D341Med (cell line): ENCODE data around the gene MARCKSL1.

ENCODE experiments used
- DNase-seq: peaks from one replicate; pipeline ENCODE4 v3.0.0; 2012; ENCODE audit warnings: low spot score

Gene MARCKSL1

DNA sequence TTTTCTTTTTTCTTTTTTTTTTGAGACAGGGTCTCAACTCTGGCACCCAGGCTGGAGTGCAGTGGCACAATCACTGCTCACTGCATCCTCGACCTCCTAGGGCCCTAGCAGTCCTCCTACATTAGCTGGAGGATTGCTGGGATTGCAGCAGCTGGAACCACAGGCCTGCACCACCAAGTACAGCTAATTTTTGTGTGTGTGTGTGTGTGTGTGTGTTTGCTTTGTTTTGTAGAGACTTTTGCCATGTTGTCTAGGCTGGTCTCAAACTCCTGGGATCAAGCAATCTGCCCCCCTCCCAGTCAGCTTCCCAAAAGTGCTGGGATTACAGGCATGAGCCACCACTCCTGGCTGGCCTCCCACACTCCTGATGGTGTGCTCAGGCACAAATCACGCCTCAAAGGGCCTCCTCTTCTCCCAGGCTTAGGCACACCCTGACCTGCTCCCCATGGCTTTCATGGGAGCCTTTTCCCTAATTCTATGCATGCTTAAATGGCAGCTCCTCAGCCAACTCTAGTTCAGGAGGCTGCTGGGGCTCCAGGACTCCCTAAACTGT, 16.9 kb upstream of the MARCKSL1 start:
- no peak for DNase-seq

DNA sequence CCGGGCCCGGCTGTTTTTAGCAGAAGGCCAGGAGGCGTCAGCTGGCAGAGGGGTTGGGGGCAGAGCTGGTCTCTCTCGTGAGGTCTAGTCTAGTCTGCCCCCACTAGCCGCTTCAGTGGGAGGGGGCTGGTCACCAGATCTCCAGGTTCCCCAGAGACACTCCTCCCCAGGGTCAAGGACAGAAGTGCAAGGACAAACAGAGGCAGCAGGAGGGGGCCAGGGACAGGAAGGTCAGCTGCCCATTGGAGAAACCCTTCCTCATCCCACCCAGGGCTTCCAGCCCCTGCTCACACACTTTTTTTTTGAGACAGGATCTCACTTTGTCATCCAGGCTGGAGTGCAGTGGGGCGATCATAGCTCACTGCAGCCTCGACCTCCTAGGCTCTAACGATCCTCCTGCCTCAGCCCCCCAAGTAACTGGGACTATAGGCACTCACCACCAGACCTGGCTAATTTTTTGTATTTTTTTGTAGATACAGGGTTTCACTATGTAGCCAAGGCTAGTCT, 16.3 kb upstream of the MARCKSL1 start:
- no peak for DNase-seq

DNA sequence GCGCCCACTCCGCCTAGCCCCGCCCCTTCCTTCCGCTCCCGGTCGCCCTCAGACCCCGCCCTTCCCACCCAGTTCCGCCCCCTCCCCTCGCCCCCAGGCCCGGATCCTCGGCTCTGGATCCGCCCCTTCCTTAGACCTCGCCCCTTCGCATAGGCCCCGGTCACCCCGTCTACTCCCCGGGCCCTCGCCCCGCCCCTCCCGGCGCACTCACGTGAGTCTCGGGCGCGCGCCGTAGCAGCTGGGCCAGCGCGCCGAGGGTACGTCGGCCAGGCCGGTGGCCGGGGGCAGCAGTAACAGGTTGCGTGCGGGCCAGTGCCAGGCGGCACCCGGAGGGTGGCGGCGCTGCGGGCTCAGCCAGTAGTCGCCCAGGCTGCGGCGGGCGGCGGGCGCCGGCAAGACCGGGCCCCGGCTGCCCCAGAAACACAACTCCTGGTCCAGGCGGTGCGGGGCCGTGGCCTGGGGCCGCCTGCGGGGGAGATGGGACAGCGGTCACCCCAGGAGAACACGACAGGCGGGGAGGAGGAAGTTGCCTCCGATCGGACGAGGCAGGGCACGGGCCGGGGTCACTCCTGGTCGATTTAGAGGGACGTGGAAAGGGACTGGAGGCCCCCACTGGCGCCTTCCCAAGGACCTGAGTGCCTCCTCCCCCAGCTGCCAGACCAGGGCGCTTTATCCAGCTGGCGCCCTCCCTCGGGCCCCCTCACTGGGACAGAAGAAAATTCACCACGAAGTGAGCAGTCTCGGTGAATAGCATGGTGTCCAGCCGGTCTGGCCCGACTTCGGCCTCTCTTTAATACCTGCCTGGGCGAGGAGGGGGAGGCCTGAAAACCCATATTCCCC, 15.6 kb upstream of the MARCKSL1 start:
- peak; percentile 99 for DNase-seq

DNA sequence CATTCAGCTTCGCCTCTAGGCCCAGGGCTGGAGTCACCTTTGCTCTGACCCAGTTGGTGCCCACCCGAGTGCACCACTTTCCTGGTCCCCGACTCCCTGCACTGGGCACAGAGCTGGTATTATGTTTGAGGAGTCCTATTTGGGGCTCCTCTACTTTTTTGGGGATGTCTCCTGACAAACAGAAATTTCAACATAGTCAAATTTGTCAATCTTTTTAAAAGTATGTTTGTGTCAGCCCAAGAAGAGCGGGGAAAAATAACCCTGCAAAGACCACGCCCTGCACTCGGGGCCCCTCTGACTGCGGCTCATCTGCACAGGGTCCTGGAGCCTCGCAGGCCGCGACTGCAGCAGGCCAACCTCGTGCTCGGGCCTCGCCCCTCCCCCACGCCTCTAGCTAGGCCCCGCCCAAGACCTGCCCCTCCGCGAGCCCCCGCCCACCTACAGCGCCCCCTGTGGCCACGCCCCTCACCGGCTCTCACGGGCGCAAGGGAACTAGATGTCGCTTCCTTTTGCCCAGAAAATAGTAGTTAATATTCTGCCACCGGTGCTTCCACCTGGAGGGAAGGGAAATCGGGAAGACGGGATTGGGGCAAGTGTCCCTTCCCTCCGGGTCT, 14.9 kb upstream of the MARCKSL1 start:
- DNase-seq = peak; percentile 92

DNA sequence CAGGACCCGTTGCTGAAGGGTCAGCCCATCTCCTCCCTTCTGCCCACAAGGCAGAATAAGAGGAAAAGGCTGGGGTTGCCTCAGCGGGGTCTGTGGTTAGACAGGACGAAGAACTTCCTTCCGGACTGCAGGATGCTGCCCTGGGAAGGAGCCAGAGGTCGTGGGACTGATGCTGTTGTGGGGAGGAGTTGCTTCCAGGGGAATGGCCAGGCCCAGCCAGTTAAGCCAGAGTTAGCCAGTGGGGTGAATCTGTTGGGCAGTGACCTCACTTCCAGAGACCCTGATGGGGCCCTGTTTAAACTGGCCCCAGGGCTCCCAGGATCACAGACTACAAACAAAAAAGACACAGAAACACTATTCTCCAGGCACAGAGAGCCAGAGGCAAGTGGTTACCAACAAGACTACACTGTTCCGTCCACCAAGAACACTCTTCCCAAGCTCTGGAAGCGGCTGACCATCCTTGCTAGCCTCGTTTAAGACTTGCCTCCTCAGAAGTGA, 13.2 kb upstream of the MARCKSL1 start:
- DNase-seq = no peak

DNA sequence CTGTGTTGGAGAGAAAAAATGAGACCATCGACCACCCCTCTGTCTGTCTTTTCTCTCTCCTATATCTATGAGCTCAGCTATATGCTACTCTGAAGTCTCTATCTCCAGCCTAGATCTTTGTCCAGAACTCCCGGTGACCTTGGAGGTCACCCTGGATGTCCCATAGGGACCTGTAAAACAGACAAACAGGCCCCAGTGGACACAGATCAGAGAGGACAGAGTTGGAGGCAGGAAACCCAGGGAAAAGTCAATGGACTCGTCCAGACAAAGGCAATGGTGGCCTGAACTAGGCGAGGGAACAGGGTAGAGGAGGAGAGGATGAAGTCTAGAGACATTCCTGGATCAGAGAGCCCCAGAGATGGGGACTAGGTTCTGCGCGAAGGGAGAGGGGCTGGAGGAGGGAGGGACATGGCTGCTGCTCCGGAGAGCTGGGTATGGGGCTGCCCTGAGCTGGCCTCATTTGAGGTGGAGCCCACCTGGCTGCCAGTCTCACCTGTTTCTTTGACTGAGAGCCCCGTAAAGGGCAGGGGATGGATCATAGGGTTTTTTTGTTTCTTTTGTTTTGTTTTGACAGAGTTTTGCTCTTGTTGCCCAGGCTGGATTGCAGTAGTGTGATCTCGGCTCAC, 10.6 kb upstream of the MARCKSL1 start:
- no peak for DNase-seq

DNA sequence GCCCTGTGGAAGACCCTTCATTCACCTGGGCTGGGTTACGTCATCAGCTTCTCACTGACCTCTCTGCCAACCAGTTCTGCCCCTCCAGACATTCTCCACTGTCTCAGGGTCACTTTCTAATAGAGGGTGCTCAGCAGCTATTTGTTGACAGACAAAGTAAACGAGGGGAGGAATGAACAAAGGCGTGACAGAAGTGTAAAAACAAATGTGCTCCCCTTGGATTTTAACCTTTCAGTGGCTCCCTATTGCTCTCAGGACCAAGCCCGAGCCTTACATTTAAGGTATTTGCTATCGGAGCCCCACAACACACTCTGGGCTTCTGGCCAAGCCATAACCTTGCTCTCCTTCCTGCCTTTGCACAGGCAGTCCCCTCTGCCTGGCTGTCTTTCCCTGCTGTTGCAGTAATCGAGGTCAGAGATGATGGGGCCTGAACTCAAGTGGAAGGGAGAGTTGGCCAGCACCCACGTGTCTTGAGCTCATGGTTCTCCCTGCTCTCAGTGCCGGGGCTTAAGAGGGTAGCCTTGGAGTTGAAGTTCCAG, 9.3 kb upstream of the MARCKSL1 start:
- DNase-seq = no peak

DNA sequence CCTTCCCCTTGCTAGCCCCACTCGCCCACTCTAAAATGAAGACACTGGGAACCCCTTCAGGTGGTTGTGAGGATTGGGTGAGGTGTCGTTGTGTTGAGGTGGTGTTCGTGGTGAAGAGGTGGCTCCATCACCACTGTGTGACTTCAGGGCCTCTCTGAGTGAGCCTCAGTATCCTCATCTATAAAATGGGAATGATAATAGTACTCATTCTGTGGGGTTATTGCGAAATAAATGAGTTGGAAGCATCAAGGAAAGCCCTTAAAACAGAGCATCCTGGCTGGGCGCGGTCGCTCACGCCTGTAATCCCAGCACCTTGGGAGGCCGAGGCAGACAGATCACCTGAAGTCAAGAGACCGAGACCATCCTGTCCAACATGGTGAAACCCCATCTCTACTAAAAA, 6.7 kb upstream of the MARCKSL1 start:
- no peak for DNase-seq

DNA sequence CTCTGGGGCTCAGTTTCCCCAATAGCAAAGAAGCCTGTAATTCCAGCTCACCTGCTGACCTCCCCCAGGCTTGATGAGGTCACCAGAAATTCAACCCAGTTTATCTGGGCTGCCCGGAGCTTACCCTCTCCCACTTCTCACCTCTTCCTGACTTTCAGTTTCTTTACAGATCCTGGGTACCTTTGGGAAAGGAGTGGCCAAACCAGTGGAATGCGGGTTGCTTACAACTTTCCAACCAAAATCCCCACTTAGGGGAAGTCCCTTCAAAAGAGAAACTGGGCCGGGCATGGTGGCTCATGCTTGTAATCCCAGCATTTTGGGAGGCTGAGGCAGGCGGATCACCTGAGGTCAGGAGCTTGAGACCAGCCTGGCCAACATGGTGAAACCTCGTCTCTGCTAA, 5.9 kb upstream of the MARCKSL1 start:
- DNase-seq = no peak

DNA sequence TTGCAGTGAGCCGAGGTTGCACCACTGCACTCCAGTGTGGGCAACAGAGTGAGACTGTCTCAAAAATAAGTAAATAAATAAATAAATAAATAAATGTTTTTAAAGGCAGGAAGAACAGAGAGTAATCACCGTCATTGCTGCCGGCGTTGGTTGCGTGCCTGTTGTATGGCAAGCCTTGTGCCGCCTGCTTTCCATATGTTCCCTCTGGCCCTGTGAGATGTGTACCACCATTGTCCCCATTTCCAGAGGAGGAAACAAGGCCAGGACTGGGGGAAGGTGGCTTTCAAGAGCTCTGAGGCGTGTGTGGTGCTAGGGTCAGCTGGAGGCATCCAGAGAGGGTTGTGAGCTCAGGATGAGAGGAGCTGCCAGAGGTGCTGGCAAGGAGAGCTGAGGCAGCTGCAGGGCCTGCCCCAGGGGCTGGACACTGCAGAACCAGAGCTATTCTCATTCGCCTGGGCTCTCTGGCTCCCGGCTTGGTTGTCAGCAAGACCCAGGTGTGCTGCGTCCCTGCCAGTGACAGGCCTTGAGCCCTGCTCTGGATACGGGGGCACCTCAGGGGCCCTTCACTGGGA, 5.2 kb upstream of the MARCKSL1 start:
- DNase-seq = no peak

DNA sequence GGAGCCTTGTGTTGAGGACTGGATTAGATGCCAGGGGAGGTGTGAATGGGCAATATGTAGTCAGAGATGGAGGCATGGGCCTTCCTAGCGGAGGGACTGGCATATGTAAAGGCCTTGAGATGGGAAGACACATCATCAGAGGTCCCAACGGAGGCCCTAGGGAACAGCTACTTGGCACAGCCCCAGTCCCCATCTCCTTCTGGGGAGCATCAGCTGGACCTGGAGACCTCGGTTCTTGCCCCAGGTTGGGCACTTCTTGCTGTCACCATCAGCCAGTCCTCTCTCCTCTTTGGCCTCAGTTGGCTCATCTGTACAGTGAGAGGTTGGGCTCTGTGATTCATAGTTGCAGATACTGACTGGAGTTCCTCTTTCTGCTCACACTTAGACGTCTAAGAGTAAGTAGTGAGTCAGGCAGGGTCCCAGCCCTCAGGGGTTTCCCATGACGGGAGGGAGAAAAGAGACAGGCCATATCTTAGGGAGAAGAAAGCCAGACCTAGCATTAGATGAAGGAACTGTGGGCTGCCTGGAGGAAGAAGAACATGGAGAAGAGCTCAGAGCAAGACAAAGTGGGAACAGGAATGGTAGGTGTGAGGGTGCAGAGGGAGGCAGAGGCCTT, 3.4 kb upstream of the MARCKSL1 start:
- DNase-seq = no peak

DNA sequence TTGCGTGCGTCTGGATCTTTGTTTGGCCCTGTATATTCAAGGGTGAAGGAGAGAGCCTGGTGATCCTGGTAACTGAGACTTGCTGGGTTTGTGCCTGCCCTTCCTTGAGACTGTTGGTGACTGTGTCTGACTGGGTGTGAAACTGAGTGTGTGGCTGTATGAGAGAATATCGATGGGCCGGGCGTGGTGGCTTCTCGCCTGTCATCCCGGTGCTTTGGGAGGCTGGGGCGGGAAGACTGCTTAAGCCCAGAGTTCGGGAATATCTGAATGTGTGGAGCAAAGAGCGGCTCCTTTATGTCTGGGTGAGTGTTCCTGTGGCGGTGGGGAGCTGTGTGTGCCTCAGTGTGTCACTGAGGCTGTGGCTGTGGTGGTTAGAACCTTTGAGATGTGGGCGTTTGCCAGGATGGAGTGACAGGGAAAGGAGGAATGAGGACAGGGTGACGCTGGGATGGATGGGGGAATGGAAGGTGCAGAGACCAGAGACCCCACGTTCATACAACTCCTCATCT, 2.7 kb upstream of the MARCKSL1 start:
- DNase-seq = no peak

DNA sequence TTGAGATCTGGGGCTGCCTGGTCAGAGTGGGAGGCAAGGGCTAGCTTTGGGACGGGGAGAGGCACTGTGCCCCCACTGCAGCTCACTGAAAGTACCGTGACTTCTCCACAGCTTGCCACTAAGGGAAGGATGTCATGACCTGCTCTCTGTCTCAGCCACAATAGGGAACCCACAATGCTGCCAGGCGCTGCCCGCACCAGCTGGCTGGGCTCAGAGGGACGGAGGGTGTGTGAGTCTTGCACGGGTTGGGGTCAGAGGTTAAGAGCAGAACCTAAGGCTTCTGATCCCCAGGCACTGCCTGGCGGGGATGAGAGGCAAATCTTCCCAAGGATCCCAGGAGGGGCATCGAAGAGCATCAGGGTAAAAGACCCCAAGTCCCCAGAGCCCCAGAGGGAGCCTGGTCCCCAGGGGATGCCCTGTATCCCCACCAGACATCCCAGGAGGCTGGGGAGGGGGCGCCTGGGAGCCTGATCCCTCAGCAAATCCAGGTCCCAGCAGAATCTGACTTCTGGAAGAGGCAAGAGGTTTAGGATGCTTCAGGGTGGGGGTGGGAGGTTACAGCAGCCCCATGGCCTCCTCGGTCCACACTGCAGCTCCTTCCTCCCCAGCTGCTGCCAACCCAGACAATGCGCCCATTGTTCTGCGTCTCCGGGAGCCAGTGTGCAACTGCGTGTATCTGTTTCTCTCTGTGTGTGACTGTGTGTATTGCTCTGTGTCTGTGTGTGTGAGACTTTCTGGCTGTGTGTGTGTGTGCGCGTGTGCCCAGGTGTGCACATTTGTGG, 2.0 kb upstream of the MARCKSL1 start:
- peak; percentile 62 for DNase-seq

DNA sequence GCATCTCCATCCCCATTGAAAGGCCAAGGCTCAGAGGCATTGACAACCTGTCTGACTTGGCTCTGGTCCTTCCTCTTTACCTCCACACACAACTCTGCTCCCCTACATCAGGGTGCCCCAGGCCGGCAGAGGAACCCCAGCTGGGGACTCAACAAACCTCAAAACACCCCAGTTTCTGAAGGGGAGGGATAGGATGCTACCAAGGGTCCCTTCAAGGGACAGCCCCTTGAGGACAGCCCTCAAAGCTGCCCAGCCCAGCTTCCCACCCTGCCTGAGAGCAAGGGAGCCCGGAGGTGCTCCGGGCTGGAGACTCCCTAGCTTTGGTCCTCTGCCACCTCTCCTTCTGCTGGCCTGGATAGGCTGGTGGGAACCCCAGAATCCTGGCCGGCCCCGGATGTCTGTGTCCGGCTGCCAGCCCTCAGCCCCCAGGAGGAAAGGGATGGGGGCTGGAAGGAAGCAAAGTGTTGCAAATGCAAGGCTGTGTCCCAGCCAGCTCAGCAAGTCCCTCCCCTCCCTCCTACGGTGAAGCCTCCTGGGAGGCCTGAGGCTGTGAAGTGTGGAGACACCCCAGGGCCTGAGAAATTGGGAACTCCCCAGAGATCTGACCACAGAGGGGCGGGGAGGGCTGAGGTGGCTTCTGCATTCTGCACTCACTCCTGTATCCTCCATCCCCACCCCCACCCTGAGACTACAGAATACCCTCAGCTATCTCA, 1.1 kb upstream of the MARCKSL1 start:
- DNase-seq = peak; percentile 38

DNA sequence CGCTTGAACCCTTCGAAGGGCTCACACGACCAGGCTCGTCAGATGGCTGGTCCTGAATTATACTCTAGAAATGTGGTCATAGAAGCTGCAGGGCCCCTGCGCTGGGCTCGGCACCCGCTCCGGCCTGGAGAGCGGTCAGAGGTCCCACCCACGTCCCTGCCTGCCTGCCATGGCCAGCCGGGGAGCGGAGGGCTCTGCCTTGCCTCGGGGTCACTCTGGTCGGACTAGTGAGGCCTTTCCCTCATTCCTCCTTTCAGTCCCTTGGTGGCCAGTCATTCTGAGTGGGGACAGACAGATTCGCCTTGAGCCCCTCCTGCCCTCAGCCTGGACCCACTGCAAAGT, 529 bp upstream of the MARCKSL1 start:
- no peak for DNase-seq

DNA sequence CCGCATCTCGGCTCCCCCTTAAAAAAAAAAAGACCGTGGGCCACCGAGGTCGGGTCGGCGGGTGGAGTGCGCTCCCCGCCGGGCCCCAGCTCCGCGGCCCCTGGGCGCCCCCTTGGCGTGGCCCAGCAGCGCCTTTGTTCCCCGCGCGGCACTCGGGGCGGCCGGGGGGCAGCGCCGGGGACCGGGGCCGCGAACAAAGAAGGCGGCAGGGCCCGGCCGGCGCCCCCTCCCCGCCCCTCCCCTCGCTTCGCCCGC, 571 bp downstream of the MARCKSL1 start:
- peak; percentile 62 for DNase-seq

DNA sequence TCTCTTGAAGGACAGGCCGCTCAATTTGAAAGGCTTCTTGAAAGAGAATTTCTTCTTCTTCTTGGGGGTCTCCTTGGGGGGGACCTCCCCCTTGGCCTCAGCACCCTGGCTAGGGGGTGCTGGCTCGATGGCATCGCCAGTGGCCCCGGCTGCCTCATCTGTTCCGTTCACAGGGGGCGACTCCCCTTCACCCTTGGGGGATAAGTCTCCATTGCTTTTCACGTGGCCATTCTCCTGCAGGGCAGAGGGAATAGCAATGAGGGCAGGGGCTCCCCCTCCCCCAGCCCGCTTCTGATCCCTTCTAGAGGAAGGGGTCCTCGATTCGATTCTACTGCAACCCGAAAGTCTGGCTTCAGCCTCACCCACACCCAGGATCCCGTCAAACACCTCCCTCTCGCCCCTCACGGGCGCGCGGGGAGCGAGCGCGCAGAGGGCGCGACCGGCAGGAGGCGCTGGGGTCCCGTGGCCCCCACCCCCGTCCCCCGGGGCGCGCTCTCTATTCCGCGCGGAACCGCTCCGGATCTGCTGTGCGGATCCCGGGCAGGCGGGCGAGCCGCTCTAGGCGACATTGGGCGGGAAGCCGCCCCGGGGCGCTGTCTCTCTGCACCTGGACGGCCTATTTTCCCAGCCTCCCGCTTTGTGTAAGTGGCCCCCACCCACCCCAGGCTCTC, 1.0 kb downstream of the MARCKSL1 start:
- peak; percentile 89 for DNase-seq

DNA sequence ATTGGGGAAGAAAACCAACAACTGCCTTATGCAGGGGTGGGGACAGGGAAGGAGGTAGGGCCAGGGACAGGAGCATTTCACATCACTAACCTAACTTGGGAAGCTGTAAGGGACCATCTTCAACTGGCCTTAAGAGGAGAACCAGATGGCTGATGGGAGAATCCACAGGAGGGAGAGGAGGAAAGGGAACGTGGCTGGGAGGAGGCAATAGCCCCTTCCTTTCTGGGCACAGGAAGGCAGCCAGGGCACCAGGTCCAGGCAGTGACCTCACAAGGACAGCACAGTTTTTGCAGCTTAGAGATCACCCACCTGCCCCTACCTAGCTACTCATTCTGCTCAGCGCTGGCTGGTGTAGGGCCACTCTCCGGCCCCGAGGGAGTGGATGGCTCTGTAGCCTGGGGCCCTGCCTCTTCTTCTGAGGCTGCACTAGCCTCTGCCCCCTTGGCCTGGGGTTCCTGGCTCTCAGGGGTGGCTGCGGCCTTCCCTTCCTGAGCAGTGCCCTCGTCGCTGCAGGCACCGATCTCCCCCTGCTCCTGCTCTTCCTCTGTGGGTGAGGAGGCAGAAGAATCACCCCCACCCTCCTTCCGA, 1.7 kb downstream of the MARCKSL1 start:
- no peak for DNase-seq

DNA sequence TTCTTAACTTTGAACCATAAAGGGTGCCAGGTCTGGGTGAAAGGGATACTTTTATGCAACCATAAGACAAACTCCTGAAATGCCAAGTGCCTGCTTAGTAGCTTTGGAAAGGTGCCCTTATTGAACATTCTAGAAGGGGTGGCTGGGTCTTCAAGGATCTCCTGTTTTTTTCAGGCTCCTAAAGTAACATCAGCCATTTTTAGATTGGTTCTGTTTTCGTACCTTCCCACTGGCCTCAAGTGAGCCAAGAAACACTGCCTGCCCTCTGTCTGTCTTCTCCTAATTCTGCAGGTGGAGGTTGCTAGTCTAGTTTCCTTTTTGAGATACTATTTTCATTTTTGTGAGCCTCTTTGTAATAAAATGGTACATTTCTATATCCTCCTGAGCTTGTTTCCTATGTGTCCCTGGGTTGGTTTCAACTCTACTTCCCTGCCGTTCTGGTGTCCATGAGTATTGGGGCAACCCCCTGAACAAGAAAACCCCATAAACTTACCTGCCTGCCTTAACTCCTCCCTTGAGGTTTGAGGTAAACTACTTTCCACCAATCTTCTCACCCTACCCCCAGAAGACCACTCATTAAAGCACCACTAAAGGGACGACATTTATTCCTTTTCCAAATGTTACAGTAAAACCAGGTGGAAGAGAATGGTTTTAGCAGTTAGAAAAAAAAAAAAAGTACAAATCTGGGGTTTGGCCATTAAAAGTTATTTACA, 2.6 kb downstream of the MARCKSL1 start:
- DNase-seq = no peak
